A549 treated with AZD9567 at 1 μM for 4 hours (cell line): Measurements from ENCODE around the gene IRF9. TPM values are rescaled to one million over a fixed set of nuclear protein-coding genes. Genes with fewer than 3 reads are reported as not detected.

Experiments used
- total RNA-seq: library from RNA; stranded (reverse); fragments of 200-300 nt; extraction: Qiagen RNA extraction; gene quantifications from 5 replicates; pipeline ENCODE4 v1.2.3, GENCODE V29; 2022; ENCODE audit not compliant: insufficient read depth

IRF9 gene, protein sequence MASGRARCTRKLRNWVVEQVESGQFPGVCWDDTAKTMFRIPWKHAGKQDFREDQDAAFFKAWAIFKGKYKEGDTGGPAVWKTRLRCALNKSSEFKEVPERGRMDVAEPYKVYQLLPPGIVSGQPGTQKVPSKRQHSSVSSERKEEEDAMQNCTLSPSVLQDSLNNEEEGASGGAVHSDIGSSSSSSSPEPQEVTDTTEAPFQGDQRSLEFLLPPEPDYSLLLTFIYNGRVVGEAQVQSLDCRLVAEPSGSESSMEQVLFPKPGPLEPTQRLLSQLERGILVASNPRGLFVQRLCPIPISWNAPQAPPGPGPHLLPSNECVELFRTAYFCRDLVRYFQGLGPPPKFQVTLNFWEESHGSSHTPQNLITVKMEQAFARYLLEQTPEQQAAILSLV
- total RNA-seq, result 9.1 to 15.9 TPM (median 13.6 TPM) in 5 replicates

DNA sequence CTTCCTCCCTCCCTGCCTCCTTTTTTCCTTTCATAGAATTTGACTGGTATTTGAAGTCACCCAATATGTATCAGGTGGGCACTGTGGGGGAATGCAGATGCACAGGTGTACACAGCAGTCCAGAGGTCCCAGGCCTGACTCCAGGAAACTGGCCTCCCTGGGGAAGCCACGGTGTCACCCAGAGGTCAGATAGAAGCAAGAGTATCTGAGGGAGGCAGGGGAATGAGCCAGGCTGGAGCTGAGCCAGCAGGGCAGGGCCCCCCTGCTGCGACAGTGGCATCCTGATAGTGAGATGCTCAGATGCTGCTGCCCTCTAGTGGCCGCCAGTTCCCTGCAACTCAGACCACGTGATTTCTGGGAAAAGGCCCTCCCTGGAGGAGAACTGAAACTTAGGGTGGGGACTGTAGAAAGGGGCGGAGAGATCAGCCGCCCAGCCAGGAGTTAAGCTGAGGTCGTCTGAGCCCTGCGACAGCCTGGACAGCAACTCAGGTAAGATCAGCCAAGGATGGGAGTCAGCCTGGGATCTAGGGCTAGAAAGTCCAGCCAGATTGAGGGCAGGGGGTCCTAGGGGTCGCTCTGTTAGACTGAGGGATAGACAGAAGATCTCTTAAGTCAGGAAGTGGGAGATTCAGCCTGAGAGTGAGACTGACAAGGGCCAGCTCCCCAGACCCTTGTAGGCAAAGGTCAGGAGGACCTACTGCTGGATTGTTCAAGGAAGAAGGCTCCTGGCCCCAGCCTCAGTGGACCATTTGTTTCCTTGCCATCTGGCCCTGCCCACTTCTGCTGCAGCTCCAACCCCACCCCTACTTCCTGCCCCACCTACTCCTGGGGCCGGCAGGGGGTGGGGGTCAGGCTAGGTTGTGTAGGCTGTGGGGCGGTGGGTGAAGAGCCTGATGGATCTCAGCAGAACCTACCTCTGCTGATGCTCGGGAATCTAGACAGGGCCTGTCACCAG, at the start of gene IRF9:
Gene IRF9 (plus strand): TSS at position 416 of the 955 bp plus-strand sequence. CDS start 880 bp downstream, outside the sequence.

DNA sequence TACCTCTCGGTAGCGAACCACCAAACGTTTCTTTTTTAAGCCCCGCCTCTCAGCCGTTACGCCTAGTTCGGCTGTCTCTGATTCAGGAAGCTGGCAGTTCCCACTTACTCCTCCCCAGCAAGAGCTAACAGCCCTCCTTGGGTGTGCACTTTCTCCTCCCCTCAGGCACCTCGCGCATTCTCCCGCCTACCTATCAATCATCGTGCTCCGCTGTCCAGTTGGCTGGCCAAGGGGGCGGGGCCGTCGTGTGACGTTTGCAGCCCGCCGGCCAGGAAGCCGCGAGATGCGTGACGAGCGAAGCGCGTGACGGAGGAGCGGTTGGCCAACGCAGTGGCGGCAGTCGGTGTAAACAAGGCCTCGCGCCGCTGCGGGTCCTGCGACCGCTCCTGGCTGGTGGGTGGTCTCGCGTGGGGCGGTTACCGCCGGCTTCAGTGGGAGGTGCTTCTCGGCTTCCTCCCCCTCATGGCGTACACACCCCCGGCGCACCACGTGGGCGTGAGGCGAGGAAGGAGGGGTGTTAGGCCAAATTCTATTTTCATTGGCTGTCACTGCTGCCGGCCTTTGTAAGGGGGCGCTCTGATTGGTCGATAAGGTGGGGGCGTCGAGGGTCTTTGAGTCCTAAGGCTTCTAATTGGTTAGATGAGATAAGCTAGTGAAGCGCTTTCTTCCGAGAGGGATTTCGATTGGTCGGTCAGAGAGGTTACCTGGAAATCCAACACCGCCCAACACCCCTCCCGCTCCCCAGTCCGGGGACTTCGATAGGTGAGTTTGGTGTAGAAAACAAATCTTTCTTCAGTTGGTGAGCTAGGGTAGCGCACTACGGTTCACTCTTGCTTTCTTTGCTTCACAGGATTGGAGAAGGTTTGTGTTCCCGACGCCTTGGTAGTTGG, 46.3 kb upstream of the IRF9 start, which contains the start of the genes DCAF11 and NRL:
Gene DCAF11 (plus strand): TSS at position 246 of the 890 bp plus-strand sequence. CDS start 818 bp downstream, outside the sequence.
Gene NRL (minus strand): TSS at position 418 of the 890 bp plus-strand sequence. CDS start 32,101 bp downstream, outside the sequence.

DNA sequence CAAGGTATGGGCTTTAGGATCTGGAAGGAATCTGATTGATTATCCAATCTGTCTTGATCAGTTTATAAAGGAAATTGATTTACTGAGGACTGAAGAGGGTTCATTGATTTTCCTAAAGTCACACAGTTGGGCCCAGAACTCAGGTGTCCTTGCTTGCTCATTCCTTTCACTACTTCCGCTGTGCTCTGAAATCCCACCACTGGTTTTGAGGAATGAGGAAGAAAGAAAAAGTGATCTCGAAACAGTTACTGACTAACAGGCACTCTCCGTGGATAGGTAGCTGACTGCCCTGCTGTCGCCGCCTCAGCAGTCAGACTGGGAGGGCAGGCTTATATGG, 30.7 kb upstream of the IRF9 start, which contains the start of gene FITM1:
Gene FITM1 (plus strand): TSS at position 280 of the 337 bp plus-strand sequence. CDS start 905 bp downstream, outside the sequence.

DNA sequence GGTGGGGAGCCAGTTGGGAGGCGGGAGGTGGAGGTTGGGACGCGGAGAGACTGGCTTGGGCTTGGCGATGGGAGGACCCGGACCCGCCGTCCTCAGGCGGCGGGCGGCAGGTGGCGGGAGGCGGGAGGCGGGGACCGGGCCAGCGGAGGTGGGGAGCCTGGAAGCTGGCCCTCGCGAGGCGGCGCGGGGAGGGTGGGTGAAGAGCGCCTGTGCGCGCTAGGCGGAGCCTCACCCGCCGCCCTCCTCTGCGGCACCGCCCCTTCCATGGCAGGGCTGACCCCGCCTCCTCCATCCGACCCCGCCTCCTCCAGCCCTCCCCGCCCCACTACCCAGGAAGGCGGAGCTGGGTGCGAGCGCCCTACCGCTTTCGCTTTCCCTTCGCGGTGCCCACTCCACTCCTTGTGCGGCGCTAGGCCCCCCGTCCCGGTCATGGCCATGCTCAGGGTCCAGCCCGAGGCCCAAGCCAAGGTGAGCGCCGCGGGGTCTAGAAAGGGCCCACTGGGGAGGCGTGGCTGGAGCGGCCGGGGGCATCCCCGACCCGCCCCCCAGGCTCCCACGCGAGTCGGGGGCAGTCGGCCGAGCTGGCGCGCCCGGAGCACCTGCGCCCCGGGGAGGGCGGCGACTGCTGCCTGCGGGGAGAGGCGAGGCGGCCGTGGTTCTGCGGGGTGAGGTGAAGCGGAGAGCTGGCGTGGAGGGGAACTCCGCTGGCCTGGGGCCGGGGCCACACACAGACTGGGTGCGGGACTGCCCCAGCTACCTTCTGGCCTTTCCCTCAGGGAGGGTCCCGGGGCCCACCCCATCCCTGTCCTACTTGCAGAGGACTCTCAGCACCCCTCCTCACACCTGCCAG, 25.0 kb upstream of the IRF9 start, which contains the start of gene PSME1:
Gene PSME1 (plus strand): TSS at position 361 of the 850 bp plus-strand sequence. CDS start 69 bp downstream, at position 430.

DNA sequence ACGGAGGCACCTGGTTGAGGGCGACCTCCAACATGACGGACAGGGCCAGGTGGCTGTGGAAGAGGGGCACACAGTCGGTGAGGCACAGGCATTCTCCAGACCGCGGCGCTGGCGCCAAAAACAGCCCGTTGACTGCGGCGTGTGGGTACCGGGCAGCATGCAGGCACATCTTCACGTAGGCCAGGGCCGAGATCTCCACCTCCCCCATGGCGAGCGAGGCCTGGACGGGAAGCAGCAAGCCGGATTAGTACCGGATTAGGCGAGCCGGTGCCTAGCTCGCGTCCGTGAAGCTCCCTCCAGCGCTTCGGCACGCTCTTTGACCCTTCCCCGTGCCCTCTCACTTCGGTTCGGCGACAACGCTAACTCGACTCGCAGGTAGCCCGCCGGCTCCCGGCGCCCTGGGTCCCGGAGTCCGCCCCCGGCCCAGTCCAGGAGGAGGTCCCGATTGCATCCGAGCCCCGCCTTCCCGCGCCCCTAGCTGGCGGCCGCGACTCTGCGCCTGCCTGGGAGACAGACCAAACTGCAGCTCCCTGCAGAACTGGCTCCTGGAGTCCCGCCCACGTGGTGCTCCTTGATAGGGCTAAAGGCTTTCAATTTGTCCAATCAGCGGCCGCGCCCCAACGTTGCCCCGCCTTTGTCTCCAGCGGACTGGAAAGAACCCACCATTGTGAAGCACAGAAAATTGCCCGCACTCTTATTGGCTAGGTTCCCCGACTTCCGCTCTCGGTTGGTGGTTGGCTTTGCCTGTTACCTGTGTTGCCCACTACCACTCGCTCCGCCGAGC, 19.8 kb upstream of the IRF9 start, which contains the start of gene EMC9:
Gene EMC9 (minus strand): TSS at position 495 of the 784 bp plus-strand sequence. CDS start 287 bp downstream, at position 208.

DNA sequence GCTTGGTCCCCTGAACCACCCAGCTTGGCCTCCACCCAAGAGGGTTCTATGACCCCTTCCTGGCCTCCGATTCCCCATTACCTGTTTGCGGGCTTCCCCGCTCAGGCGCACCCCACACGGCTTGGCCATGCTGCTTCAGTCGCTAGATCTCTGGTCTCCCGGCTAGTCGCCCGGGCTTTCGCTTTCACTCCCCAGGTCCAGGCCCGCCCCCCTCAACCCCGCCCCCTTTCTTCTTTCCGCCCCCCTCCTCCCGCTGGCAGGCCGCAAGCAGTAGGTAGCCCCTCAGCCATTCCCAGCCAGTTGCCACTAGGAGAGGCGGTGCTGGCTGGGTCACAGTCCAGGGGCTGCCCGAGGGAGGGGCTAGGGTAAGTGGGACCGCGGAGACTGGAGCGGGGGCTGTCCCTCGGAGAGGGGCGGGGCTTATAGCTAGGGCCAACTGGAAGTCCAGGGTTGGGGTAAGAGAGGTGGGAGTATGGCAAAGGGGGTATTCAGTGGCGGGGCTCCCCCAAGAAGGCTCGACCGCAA, 14.6 kb upstream of the IRF9 start, which contains the start of gene PSME2:
Gene PSME2 (minus strand): TSS at position 158 of the 525 bp plus-strand sequence. CDS start 29 bp downstream, at position 129.

DNA sequence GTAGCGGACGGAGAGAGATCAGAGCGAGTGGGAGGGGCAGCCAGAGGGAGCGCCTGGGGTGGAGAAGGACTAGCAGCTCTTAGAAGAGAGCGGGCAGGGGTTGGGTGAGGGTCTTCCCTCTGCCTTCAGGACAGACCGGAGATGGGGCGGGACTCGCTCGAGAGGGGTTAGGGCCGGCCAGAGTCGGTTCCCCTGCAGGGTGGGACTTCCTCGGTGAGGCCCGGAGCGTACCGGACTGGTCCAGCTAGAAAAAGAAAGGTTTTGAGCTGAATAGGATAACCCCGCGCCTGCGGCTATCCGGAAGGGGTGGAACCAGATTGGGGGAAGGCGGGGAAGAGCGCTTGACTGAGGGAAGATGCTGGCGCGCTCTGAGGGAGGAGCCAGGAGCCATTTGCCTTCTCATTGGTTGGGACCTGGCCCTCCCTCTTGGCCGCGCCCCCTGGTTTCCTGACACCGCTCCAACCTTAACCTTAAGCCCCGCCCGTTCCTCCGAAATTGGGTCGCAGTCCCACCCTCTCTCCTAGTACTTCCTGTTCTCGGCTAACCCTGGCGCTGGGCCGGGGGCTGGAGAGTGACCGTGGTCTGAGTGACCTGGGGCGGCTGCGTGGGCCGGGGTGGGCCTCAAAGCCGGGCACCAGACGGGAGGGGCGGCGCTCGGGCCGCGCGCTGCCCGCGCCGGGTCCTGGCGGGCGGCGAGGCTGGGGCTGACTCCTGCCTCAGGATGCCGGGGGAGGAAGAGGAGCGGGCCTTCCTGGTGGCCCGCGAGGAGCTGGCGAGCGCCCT, 13.9 kb upstream of the IRF9 start, which contains the start of gene RNF31:
Gene RNF31 (plus strand): TSS at position 521 of the 783 bp plus-strand sequence. CDS start 201 bp downstream, at position 722.

DNA sequence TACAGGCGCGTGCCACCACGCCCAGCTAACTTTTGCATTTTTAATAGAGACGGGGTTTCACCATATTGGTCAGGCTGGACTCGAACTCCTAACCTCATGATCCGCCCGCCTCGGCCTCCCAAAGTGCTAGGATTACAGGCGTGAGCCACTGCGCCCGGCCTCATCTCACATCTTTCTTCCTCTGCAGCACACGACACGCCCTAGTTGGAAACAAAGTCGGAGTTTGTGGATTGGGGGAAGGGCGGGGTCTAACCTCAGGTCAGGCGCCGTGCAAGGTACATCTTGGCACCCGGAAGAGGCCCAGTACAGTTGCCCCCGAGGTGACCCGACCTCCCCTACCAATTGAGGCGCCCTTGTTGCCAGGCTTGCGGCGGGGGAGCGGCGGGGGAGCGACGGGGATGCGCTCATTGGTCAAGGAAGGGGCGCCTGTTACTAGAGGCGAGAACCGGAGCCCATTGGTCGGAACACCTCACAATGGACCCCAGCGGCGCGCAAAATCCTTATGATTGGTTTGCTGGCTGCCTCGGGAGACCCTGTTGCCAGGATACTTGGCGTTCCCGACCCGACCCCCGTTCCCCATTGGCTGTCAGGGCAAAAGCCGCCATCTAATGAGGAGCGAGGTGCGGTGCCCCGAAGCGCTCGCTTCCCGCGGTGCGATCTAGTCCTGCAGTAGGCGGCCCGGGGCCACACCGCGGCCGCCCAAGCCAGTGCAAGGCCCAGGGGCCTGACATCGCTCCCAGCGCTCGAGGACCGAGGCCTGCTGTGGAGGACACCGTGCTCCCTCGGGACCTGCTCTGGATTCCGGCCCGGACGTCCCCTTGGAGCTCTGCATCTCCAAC, 10.6 kb downstream of the IRF9 start, which contains the start of gene REC8:
Gene REC8 (plus strand): TSS at position 659 of the 839 bp plus-strand sequence. CDS start 473 bp downstream, outside the sequence.

DNA sequence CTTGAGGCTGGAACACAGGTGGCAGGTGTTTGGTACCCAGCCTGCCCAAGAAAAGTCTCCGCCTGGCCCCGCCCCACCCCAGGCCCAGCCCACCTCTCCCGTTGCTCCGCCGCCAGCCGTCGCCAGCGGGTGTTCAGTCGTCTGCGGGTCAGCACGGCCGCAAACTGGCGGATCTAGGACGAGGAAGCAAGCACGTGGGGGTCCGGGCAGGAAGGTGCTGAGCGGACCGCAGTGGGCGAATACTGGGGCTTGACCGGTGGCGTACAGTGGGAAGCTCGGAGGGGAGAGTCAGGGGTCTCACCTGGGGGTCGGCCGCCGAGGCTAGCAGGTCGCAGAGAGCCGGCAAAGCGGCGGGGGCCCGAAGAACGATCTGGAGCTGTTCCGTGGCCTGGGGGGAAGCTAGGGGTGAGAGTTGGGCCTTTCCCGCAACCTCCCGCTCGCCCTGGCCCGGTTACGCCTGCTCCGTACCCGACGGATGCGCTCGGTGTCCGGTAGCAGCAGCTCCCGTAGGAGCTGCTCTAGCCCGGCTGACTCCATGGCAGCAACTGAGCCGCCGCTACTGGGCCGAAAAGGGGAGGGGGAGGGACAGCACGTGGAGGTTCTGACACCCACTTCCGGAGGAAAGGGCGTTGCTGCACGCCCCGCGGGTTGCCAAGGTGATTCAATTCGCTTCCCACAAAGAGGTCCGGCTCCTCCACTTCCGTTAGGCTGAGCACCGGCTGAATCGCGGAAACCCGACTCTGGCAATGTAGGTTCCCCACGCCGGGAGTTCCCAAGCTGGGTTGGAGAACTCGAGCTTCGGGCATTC, 27.4 kb downstream of the IRF9 start, which contains the start of gene IPO4:
Gene IPO4 (minus strand): TSS at position 566 of the 808 bp plus-strand sequence. CDS start 29 bp downstream, at position 537.

DNA sequence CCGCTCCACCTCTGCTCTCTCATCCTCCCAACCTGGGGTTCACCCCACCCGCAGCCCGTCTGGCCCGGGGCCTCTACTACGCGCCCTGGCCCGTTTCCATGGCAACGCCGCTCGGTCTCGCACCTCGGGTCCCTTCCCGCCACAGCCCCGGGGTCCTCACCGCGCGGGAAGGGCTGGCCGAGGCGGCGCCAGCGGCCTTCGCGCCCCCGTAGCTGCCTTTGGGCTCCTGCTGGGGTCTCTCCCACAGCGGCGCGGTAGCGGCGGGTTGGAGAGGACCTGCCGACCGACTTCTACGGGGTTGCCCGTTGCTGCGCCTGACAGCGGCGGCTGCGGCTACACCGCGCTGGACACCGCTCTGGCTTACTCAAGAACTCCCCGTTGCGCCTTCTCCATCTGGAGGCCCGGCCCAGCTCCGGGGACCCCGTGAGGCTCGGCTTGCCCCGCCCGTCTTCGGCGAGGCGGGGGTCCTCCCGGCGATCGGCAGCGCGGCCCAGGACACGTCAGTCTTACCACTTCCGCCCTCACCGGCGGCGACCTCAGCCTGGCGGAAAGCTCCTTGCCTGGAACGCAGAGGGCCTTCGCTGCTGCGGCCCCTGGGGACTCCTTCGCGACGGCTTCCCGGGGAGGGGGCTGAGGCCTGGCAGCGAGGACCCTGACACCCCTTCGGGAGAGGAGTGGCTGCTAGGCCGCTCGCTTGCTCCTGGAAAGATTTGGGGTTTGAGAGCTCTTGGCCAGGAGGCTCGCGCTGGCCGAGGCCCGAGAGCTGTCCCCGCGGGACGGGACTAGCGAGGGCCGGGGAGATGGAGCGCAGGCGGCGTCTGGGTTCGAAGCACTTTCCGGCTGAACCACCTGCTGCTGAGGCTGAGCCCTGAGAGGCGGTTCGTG, 34.4 kb downstream of the IRF9 start, which contains the start of gene TM9SF1:
Gene TM9SF1 (minus strand): TSS at position 256 of the 885 bp plus-strand sequence. CDS start 422 bp downstream, outside the sequence.

DNA sequence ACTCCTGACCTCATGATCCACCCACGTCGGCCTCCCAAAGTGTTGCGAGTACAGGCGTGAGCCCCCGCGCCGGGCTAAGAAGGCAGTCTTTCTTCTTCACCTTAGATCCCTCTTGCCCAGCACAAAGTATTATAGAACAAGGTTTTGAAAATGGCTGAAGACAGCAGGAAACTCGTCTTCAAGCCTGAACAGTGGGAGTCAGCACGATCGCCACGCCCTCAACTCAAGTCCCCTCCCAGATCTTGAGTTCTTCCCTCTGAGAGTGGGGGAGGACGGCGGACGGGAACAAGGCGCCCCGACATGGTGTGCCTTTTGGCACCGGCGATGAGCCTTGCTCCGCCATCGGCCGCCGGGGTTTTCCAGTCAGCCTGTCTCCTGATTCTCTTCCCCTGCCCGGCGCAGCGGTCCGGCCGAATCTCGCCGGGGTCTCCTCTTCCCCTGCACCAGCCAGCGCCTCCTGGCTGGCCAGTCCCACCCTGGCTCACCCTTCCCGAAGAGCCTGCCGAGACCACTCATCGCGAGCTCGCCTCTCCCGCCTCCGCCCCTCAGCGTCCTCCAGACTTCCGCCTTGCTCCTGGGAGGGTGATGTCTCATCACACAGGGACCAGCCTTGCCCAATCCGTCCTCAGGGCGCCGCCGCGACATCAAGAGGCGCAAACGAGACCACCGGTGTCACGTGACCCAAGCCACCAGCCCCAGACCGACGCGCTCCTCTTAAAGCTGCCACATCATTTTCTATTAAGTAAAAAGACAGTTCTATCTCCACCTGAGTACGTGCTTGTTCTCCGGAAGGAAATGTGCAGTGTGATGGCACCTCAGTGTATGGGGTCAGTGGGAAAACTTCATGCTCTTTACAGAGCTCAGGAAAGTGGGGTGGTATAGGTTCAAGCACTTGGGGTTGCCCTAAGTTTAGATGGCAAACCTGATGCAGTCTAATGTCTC, 52.1 kb downstream of the IRF9 start, which contains the start of gene CHMP4A:
Gene CHMP4A (minus strand): TSS at position 565 of the 942 bp plus-strand sequence. CDS start 49 bp downstream, at position 516.

DNA sequence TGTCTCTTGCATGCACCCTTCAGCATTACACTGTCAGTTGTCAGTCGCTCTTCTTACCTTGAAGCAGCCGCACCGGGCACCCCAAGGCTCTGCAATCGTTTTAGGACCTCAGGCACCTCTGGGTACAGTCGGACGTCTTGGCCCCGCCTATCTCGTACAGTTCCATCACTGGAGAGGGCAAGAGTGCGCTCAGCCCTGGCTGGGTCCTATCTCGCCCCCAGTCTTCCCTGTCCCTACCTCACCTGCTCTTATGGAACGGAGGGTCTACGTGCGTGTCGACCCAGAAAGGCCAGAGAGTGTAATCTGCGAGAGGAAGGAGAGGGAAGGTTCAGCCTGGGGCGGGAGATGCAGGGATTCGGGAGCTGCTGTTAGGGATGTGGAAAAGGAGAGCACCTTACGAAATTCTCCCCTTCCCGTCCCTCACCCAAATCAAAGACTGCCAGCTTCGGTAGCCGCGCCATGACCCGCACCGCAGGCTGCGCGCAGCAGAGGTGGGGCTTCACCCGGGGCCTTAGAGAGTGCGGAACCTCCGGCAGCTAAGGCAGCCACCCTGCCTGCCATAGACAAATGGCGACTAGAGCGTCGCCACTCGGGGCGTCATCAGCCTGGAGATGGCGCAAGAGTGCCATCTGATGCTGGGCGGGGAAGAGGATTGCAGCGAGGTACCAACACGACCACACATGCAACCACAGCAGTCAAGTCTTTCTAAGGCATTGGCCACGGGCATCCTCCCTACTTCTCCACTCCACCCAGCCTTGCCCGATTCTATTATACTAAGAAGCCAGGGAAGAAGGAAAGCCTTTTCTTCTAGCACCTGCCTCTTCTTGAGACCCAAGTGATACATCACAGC, 54.7 kb downstream of the IRF9 start, which contains the start of gene MDP1:
Gene MDP1 (minus strand): TSS at position 572 of the 850 bp plus-strand sequence. CDS start 111 bp downstream, at position 461.

